ENCODE measurements around the gene WFIKKN2. TPM values are rescaled to one million over a fixed set of nuclear protein-coding genes. Genes with fewer than 3 reads are reported as not detected.
A peak's percentile ranks its signal among the peaks of the same experiment; 100 is the strongest.

The WFIKKN2 gene
- total and polyA plus RNA-seq, 2 of the 13 experiments (the other 11 are each of a cell fraction or from before 2014, with no cell fraction given): not detected

DNA sequence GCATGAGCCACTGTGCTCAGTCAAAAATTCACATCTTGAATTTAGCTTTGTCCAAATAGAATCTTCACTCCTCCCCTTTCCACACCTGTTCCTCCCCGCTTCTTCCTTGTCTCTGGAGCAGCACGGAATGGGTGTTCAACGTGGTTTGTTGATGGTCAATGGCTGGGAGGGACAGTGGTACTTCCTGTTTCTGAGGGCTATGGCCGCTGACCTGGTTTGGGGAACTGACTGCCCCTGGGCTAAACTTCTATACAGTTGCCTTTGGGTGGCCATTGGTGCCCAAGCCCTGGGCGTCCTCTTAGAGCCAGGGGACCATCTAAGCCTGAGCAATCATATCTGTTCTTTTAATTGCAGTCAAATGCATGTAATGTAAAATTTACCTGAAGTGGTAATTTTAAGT lies 19.1 kb upstream of the WFIKKN2 start (continued):
- TF ChIP-seq, protein P1, sequence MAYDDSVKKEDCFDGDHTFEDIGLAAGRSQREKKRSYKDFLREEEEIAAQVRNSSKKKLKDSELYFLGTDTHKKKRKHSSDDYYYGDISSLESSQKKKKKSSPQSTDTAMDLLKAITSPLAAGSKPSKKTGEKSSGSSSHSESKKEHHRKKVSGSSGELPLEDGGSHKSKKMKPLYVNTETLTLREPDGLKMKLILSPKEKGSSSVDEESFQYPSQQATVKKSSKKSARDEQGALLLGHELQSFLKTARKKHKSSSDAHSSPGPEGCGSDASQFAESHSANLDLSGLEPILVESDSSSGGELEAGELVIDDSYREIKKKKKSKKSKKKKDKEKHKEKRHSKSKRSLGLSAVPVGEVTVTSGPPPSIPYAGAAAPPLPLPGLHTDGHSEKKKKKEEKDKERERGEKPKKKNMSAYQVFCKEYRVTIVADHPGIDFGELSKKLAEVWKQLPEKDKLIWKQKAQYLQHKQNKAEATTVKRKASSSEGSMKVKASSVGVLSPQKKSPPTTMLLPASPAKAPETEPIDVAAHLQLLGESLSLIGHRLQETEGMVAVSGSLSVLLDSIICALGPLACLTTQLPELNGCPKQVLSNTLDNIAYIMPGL (CRISPR knock-in tag; IDR thresholded peaks at IDR 0.05; ENCODE audit: borderline replicate concordance in 1 of 2, low read depth in 1 of 2): no peak

DNA sequence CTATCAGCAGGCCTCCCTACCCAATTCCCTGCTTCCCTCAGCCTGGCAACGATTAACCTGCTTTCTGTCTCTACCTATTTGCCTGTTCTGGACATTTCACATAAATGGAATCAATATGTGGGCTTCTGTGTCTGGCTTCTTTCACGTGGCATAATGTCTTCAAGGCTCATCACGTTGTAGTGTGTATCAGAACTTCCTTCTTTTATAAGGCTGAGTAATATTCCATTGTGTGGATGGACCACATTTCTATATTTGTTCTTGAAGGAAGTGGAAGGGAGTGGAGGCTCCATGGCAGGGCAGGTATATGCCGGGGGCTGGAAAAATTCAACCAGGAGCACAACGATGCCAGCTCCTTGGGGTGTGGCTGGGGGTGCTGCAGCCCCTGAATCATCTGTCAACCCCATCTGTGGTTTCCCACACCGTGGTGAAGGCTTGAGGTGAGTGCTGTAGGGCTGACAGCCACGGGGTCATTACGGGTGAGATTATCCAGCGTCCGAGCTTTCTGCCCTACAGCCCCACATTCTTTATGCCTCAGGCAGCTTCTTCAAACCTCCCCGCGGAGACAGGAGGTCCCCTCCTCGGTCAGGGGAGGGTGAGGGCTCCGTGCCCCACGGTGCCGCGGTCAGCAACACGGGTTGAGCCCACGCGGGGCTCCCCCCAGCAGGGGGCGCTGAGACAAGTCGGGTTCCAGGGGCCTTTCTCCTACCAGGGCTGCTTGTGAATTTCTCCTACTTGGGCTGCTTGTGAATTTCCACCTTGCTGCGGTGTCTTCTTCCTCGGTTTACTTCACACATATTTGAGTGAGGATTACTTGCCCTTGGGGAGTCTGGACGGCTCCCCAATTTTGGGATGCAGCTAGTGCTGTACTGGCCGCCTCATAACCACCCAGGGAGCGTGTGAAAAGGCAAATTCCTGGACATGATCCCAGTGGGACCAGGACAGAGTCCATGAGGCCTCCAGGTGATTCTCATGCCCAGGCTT lies 18.3 kb upstream of the WFIKKN2 start:
- ATAC-seq (peak; percentile 78), DNase-seq (ENCODE audit: low spot score) (no peak), FAIRE-seq (no peak)
- Histone ChIP-seq H2AFZ (ENCODE audit: low read length) (no peak overlapping the region), H3K9ac (ENCODE audit: insufficient read depth, low read depth, low read length) (no peak overlapping the region), H3K4me2 (ENCODE audit: low read depth, low read length) (peak overlapping the region; percentile 57), H3K4me1 (ENCODE audit: insufficient read depth, low read length) (peaks cover 27% of the 10 kb centered on the region), H4K20me1 (ENCODE audit: insufficient read depth, low read length) (no peaks in the 10 kb centered on the region), H3K27ac (ENCODE audit: extremely low read length, insufficient read depth, low read length) (no peak overlapping the region), H3K79me2 (ENCODE audit: insufficient read depth, low read length) (no peaks in the 10 kb centered on the region), H3K4me3 (replicated peaks in 1 of 3; ENCODE audit: insufficient read depth in 1 of 3, low read depth in 2 of 3, low read length in 3 of 3) (peak overlapping the region in 1 of 3 experiments; percentile 50; a peak in 2 of 6 replicates), H3K9me3 (ENCODE audit: low read length) (no peaks in the 10 kb centered on the region), H3K36me3 (replicated peaks in 1 of 2; ENCODE audit: control insufficient read depth in 1 of 2, insufficient read depth in 2 of 2, low read length in 2 of 2) (no peaks in the 10 kb centered on the region), H3K27me3 (ENCODE audit: control insufficient read depth in 1 of 2, insufficient read depth in 2 of 2, low read length in 2 of 2) (peaks cover 0 to 33% of the 10 kb centered on the region in 2 experiments; a peak in 4 of 5 replicates)
- BruUV-seq (replicated peaks): no TSS peak
- CTCF ChIA-PET (ENCODE audit: low intra/inter-chr PET ratio, low total read pairs): interaction anchor here (1.1 to 4.1 kb wide), 5 partner anchors 25 to 139 kb away, joined by 4 to 19 read pairs (median 8); no protein-coding TSS in a partner anchor
- in situ Hi-C loops (cut with HindIII; ENCODE audit: extremely low pct_ligation_motif_present, low pct_unique_long_range_greater_than_20kb): no loop called here
- POLR2A ChIA-PET: no interaction called here
- 4% methylated on average over 24 of the region's 27 CpGs for WGBS (ENCODE audit: low lambda C conversion rate)
- intact Hi-C loops (cut with micrococcal nuclease; ENCODE audit: unreplicated experiment): loop anchor here (1.0 to 2.0 kb wide), 2 partner anchors 26 to 133 kb away; no protein-coding TSS in a partner anchor
- no peak for TF ChIP-seq ZNF496 (CRISPR knock-in tag; IDR thresholded peaks at IDR 0.05; ENCODE audit: insufficient replicate concordance)
- no peak for TF ChIP-seq HIC2 (CRISPR knock-in tag; IDR thresholded peaks at IDR 0.05; ENCODE audit: low read depth)
- TF ChIP-seq THAP11 (CRISPR knock-in tag; IDR thresholded peaks at IDR 0.05): no peak
- peak; percentile 35; the same call in 1 of the 2 replicates for TF ChIP-seq ZNF598 (CRISPR knock-in tag; IDR thresholded peaks at IDR 0.05; ENCODE audit: borderline replicate concordance)
- TF ChIP-seq, protein P2, sequence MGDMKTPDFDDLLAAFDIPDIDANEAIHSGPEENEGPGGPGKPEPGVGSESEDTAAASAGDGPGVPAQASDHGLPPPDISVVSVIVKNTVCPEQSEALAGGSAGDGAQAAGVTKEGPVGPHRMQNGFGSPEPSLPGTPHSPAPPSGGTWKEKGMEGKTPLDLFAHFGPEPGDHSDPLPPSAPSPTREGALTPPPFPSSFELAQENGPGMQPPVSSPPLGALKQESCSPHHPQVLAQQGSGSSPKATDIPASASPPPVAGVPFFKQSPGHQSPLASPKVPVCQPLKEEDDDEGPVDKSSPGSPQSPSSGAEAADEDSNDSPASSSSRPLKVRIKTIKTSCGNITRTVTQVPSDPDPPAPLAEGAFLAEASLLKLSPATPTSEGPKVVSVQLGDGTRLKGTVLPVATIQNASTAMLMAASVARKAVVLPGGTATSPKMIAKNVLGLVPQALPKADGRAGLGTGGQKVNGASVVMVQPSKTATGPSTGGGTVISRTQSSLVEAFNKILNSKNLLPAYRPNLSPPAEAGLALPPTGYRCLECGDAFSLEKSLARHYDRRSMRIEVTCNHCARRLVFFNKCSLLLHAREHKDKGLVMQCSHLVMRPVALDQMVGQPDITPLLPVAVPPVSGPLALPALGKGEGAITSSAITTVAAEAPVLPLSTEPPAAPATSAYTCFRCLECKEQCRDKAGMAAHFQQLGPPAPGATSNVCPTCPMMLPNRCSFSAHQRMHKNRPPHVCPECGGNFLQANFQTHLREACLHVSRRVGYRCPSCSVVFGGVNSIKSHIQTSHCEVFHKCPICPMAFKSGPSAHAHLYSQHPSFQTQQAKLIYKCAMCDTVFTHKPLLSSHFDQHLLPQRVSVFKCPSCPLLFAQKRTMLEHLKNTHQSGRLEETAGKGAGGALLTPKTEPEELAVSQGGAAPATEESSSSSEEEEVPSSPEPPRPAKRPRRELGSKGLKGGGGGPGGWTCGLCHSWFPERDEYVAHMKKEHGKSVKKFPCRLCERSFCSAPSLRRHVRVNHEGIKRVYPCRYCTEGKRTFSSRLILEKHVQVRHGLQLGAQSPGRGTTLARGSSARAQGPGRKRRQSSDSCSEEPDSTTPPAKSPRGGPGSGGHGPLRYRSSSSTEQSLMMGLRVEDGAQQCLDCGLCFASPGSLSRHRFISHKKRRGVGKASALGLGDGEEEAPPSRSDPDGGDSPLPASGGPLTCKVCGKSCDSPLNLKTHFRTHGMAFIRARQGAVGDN (CRISPR knock-in tag; IDR thresholded peaks at IDR 0.05): peak; percentile 59
- peak; percentile 31; the same call in 1 of the 2 replicates for TF ChIP-seq GABPB1 (CRISPR knock-in tag; IDR thresholded peaks at IDR 0.05)
- 0 out of 2 replicates have a peak, but pooled peaks have one; percentile 43 for TF ChIP-seq ZBTB38 (CRISPR knock-in tag; IDR thresholded peaks at IDR 0.05)
- TF ChIP-seq ZNF891 (CRISPR knock-in tag; IDR thresholded peaks at IDR 0.05): peak; percentile 72; the same call in 1 of the 2 replicates
